AG04450 (cell line): Measurements from ENCODE around the gene FMNL2. TPM values are rescaled to one million over a fixed set of nuclear protein-coding genes. Genes with fewer than 3 reads are reported as not detected.

Source experiments
- CTCF ChIA-PET: fragments of 300-600, 350-600 bp; formaldehyde crosslinking; extraction: SDS; loops from one replicate; lab custom pipeline; 2022; ENCODE audit warnings: antibody characterized with exemption, inconsistent platforms; lab: Charles Lee
- POLR2A ChIA-PET: fragments of 350-600 bp; formaldehyde crosslinking; extraction: SDS; loops from one replicate; lab custom pipeline; 2021; ENCODE audit warnings: antibody characterized with exemption, inconsistent platforms; lab: Yijun Ruan, JAX
- DNase-seq: peaks from one replicate; pipeline ENCODE4 v3.0.0-alpha.2; 2011; ENCODE audit warnings: low read depth, low spot score
- H3K27ac ChIP-seq: one replicate; pipeline ENCODE4 v1.5.1; 2012; ENCODE audit warnings: low read depth, low read length, control low read depth
- H3K27me3 ChIP-seq: one replicate; pipeline ENCODE4 v1.6.0; 2012; ENCODE audit warnings: low read length; ENCODE audit not compliant: control insufficient read depth, insufficient read depth
- H3K4me3 ChIP-seq: 2 replicates; pipeline ENCODE4 v1.5.1; 2011; ENCODE audit warnings: mild to moderate bottlenecking, low read depth, low read length, control low read depth
- H3K9me3 ChIP-seq: 2 replicates; pipeline ENCODE4 v1.5.1; 2012; ENCODE audit warnings: low read length; ENCODE audit not compliant: control insufficient read depth, insufficient read depth
- CTCF ChIP-seq: IDR thresholded peaks from 2 replicates; pipeline ENCODE4 v1.5.1; 2011; ENCODE audit warnings: low read depth, low read length, control low read depth, inconsistent platforms
- polyA plus RNA-seq: library from polyadenylated mRNA; depleted of rRNA; stranded (reverse); fragments of >200 nt; gene quantifications from 2 replicates; pipeline ENCODE4 v1.2.3, GENCODE V29; 2011

Gene FMNL2
- polyA plus RNA-seq, 1 experiment, result 22.0 TPM

- peak overlapping the region; percentile 4 for H3K27ac ChIP-seq
- no peak overlapping the region for H3K4me3 ChIP-seq
- H3K27me3 ChIP-seq, result no peaks in the 10 kb centered on the region
- no peak for TF ChIP-seq CTCF
- ChIA-PET CTCF (interaction anchor here (0.6 kb wide), 1 partner anchor 9 kb away, joined by 3 read pairs; no protein-coding TSS in a partner anchor), POLR2A (no interaction called here)
- H3K9me3 ChIP-seq, result no peaks in the 10 kb centered on the region
- DNase-seq, result no peak
Measured at GRCh38 chr2:152587187-152587947, 252.4 kb downstream of the FMNL2 start.

- no peak overlapping the region for H3K27ac ChIP-seq
- CTCF ChIA-PET, result interaction anchor here (1.8 kb wide), 1 partner anchor 400 kb away, joined by 6 read pairs; no protein-coding TSS in a partner anchor
- TF ChIP-seq CTCF, result no peak
- H3K27me3 ChIP-seq, result no peaks in the 10 kb centered on the region
- POLR2A ChIA-PET, result no interaction called here
- no peaks in the 10 kb centered on the region for H3K9me3 ChIP-seq
- DNase-seq, result no peak
- H3K4me3 ChIP-seq, result no peak overlapping the region
Measured at GRCh38 chr2:152588998-152589397, 254.0 kb downstream of the FMNL2 start.

GRCh38 chr2:152594022-152594766 lies 259.2 kb downstream of the FMNL2 start:
- ChIA-PET POLR2A (no interaction called here), CTCF (no interaction called here)
- no peak for TF ChIP-seq CTCF
- no peaks in the 10 kb centered on the region for H3K9me3 ChIP-seq
- no peak overlapping the region for H3K4me3 ChIP-seq
- H3K27me3 ChIP-seq, result no peaks in the 10 kb centered on the region
- DNase-seq, result no peak
- no peak overlapping the region for H3K27ac ChIP-seq

GRCh38 chr2:152594792-152595191 lies 259.8 kb downstream of the FMNL2 start:
- no peak for TF ChIP-seq CTCF
- no peaks in the 10 kb centered on the region for H3K27me3 ChIP-seq
- ChIA-PET CTCF (no interaction called here), POLR2A (no interaction called here)
- H3K27ac ChIP-seq, result no peak overlapping the region
- H3K4me3 ChIP-seq, result no peak overlapping the region
- no peak for DNase-seq
- no peaks in the 10 kb centered on the region for H3K9me3 ChIP-seq
